Measurements from ENCODE around the gene VWC2L. TPM values are rescaled to one million over a fixed set of nuclear protein-coding genes. Genes with fewer than 3 reads are reported as not detected.

VWC2L gene
- total and polyA plus RNA-seq, 4 donors: not detected

- Histone ChIP-seq H3K4me1 (ENCODE audit: control insufficient read depth in 4 of 4, insufficient read depth in 4 of 4, low read length in 3 of 4) (no peaks in the 10 kb centered on the region), H3K4me3 (ENCODE audit: low read depth in 1 of 3, low read length in 3 of 3) (no peak overlapping the region), H3K36me3 (ENCODE audit: control insufficient read depth in 4 of 4, insufficient read depth in 3 of 4, low read depth in 1 of 4, low read length in 3 of 4) (no peaks in the 10 kb centered on the region), H3K27me3 (ENCODE audit: control insufficient read depth in 4 of 4, insufficient read depth in 4 of 4, low read length in 3 of 4) (no peaks in the 10 kb centered on the region), H3K9ac (ENCODE audit: low read depth in 1 of 2, low read length in 2 of 2) (no peak overlapping the region), H3K9me3 (ENCODE audit: control insufficient read depth in 4 of 4, low read length in 3 of 4) (no peaks in the 10 kb centered on the region), H3K27ac (ENCODE audit: low read depth in 1 of 2, low read length in 2 of 2) (no peak overlapping the region)
- TF ChIP-seq GABPA (IDR thresholded peaks at IDR 0.05 in 1 of 2, conservative IDR thresholded peaks at IDR 0.05 in 1 of 2) (no peak), HNF4G (IDR thresholded peaks at IDR 0.05) (no peak)
- 65% methylated on average over 4 of the region's 4 CpGs for WGBS
- no peak for DNase-seq (ENCODE audit: low spot score)
Observed at GRCh38 chr2:214569419-214570035, 158.7 kb downstream of the VWC2L start.

GRCh38 chr2:214574084-214574781 is 163.4 kb downstream of the VWC2L start:
- WGBS: 89% methylated on average over 3 of the region's 3 CpGs
- Histone ChIP-seq H3K27me3 (ENCODE audit: control insufficient read depth in 4 of 4, insufficient read depth in 4 of 4, low read length in 3 of 4) (peaks cover 0 to 5% (median 0%) of the 10 kb centered on the region in 4 donors), H3K36me3 (ENCODE audit: control insufficient read depth in 4 of 4, insufficient read depth in 3 of 4, low read depth in 1 of 4, low read length in 3 of 4) (no peaks in the 10 kb centered on the region), H3K27ac (ENCODE audit: low read depth in 1 of 2, low read length in 2 of 2) (no peak overlapping the region), H3K9ac (ENCODE audit: low read depth in 1 of 2, low read length in 2 of 2) (no peak overlapping the region), H3K4me3 (ENCODE audit: low read depth in 1 of 3, low read length in 3 of 3) (no peak overlapping the region), H3K4me1 (ENCODE audit: control insufficient read depth in 4 of 4, insufficient read depth in 4 of 4, low read length in 3 of 4) (no peaks in the 10 kb centered on the region), H3K9me3 (ENCODE audit: control insufficient read depth in 4 of 4, low read length in 3 of 4) (no peaks in the 10 kb centered on the region)
- TF ChIP-seq FOXA2 (IDR thresholded peaks at IDR 0.05) (no peak), RXRA (IDR thresholded peaks at IDR 0.05) (no peak), SP1 (IDR thresholded peaks at IDR 0.05) (no peak), RAD21 (IDR thresholded peaks at IDR 0.05) (no peak), YY1 (IDR thresholded peaks at IDR 0.05) (no peak), REST (IDR thresholded peaks at IDR 0.05) (no peak), TAF1 (conservative IDR thresholded peaks at IDR 0.05) (no peak), ATF3 (IDR thresholded peaks at IDR 0.05) (no peak), ZBTB33 (IDR thresholded peaks at IDR 0.05) (no peak), EGR1 (IDR thresholded peaks at IDR 0.05; ENCODE audit: low read depth in 2 of 2) (no peak), FOXA1 (IDR thresholded peaks at IDR 0.05) (no peak), NR2F2 (IDR thresholded peaks at IDR 0.05) (no peak), GABPA (IDR thresholded peaks at IDR 0.05 in 1 of 2, conservative IDR thresholded peaks at IDR 0.05 in 1 of 2) (no peak), HNF4A (conservative IDR thresholded peaks at IDR 0.05) (no peak)
- no peak for DNase-seq (ENCODE audit: low spot score)
